ENCODE results near the gene HTATSF1. TPM values are rescaled to one million over a fixed set of nuclear protein-coding genes. Genes with fewer than 3 reads are reported as not detected.
A peak's percentile ranks its signal among the peaks of the same experiment; 100 is the strongest.

The HTATSF1 gene
- total RNA-seq, 6 donors from 2014 or later, result 22.8 to 56.4 (median 27.0) TPM

DNA sequence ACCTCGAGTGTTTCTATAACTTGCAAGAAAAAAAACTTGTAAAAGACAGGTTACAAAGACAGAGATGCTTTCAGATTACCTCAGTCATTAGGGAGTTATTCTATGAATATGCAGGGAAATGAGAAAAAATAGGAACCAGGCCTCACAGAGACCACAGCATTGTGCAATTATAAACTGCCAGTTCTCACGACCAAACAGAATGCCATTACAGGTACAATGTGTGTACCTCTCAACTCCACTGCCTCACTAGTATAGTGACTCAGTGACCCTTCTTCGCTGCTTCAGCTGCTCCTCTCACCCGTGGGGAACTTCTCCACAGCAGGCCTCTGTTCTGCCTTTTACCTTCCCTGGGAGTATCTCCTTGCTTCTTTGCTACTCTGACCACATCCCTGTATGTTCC is 2.3 kb upstream of the HTATSF1 start:
- ATAC-seq (ENCODE audit: low FRiP score in 2 of 2) (no peak), DNase-seq (no peak)
- no peak overlapping the region for H3K27ac ChIP-seq
- 60 to 82% methylated on average over 4 of the region's 4 CpGs for WGBS, 2 donors
- no peaks in the 10 kb centered on the region for H3K9me3 ChIP-seq
- peaks cover 0 to 18% (median 2%) of the 10 kb centered on the region in 4 donors for H3K4me1 ChIP-seq
- no peaks in the 10 kb centered on the region for H3K27me3 ChIP-seq
- no peak overlapping the region for H3K4me3 ChIP-seq
- TF ChIP-seq POLR2A (IDR thresholded peaks at IDR 0.05) (no peak), EP300 (IDR thresholded peaks at IDR 0.05) (no peak), POLR2AphosphoS5 (IDR thresholded peaks at IDR 0.05) (no peak)
- TF ChIP-seq, protein P1, sequence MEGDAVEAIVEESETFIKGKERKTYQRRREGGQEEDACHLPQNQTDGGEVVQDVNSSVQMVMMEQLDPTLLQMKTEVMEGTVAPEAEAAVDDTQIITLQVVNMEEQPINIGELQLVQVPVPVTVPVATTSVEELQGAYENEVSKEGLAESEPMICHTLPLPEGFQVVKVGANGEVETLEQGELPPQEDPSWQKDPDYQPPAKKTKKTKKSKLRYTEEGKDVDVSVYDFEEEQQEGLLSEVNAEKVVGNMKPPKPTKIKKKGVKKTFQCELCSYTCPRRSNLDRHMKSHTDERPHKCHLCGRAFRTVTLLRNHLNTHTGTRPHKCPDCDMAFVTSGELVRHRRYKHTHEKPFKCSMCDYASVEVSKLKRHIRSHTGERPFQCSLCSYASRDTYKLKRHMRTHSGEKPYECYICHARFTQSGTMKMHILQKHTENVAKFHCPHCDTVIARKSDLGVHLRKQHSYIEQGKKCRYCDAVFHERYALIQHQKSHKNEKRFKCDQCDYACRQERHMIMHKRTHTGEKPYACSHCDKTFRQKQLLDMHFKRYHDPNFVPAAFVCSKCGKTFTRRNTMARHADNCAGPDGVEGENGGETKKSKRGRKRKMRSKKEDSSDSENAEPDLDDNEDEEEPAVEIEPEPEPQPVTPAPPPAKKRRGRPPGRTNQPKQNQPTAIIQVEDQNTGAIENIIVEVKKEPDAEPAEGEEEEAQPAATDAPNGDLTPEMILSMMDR (IDR thresholded peaks at IDR 0.05), result no peak
- no peaks in the 10 kb centered on the region for H3K36me3 ChIP-seq

DNA sequence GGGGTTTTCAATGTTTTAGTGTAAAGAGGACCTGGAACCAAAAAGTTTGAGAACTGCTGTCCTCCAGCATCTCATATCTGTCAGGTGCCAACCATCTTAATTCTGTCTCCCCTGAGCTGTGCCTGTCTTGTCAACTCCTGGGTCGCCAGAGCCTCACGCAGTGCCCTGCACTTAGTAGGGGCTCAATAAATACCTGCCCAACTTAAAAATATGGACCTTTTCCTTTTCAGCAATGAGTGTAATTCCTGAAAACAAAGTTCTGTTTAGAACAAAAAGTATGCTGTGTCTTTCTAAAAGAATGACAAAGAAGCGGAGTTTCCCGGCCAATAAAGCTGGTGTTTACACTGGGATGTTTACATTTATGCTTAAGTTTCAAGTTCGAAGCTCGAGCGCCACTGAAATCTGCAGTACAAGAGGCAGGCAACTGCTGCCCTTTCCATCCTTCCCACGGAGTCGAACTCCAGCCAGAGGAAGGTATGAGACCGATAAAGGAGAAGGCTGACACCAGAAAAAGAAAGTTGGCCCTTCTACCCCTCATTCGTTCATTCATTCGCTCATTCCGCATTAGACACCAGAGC is 1.1 kb upstream of the HTATSF1 start:
- TF ChIP-seq POLR2A (IDR thresholded peaks at IDR 0.05), result peak in 1 of 4 donors; percentile 29
- TF ChIP-seq, protein P1 (IDR thresholded peaks at IDR 0.05), result no peak
- TF ChIP-seq EP300 (IDR thresholded peaks at IDR 0.05), result no peak
- no peak for ATAC-seq (ENCODE audit: low FRiP score in 2 of 2)
- Histone ChIP-seq H3K27ac (peak overlapping the region; percentile 90 to 95 (median 94)), H3K27me3 (no peaks in the 10 kb centered on the region), H3K4me3 (peak overlapping the region; percentile 5 to 80 (median 62)), H3K4me1 (peaks cover 0 to 18% (median 2%) of the 10 kb centered on the region in 4 donors), H3K9me3 (no peaks in the 10 kb centered on the region), H3K36me3 (peaks cover 0 to 4% (median 0%) of the 10 kb centered on the region in 4 donors)
- no peak for DNase-seq
- 2 to 51% methylated on average over 13 of the region's 13 CpGs for WGBS, 2 donors

DNA sequence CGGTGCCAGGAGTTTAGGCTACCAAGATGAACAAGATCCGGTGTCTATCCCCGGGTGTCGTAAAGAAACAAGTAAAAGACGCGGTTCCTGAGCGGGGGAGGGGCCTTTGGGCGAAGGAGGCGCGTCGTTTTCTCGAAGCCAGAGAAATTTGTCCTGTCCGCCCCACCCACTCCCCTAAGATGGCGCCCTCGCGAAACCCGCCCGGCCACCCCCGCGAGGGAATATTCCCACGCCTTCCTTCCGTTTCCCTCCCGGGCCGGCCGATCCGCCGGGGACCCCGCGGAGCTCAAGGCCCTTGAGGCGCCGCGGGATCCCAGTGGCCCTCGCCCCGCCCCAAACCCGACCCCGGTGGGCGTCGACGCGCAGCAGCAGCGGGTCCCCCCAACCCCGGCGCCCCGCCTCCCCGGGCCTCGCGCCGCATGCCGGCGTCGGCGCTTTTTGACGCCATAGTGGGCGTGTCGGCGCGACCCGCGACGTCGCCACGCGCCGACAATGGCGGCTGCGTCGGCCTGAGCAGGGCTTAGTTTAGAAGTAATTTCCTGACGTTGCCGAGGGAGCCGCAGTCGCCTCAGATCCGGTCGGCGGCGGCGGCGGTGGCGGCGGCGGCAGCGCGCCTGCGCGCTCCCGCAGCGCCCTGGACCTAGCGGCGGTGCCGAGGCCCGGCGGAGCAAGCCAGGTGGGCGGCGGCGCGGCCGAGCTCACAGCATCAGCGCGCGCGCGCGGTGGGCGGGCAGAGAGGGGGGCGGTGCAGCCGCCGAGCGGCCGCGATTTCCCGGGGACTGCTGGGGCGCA is 432 bp upstream of the HTATSF1 start:
- WGBS, 2 donors, result 0 to 53% methylated on average over 1 to 53 of the region's 111 CpGs
- DNase-seq, result peak; percentile 84 to 96
- TF ChIP-seq POLR2AphosphoS5 (IDR thresholded peaks at IDR 0.05), result no peak
- TF ChIP-seq POLR2A (IDR thresholded peaks at IDR 0.05), result peak in 1 of 4 donors; percentile 46
- TF ChIP-seq, protein P1 (IDR thresholded peaks at IDR 0.05), result peak in 2 of 6 experiments; percentile 8 to 22
- no peak for TF ChIP-seq EP300 (IDR thresholded peaks at IDR 0.05)

DNA sequence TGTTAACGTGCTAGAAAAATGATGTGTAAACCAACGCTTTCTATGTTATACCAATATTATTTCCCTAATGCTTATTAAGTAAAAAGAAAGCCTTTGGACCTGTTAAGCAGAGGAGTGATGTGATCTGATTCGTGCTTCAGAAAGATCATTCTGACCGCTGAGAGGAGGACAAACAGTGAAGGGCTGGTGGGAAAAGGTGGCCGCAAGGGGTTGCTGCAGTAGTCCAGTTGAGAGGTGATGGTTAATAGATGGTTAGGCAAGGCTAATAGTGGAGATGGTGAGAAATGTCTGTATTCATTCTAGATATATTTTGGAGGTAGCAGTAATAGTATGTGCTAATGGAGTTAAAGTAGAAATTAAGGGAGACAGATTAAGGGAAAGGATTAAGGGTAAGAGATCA is 21.7 kb downstream of the HTATSF1 start:
- Histone ChIP-seq H3K4me1 (no peaks in the 10 kb centered on the region), H3K4me3 (no peak overlapping the region), H3K9me3 (no peaks in the 10 kb centered on the region), H3K27ac (no peak overlapping the region), H3K36me3 (no peaks in the 10 kb centered on the region), H3K27me3 (no peaks in the 10 kb centered on the region)
- ATAC-seq (ENCODE audit: low FRiP score in 2 of 2) (no peak), DNase-seq (no peak)
- 58 to 71% methylated on average over 5 of the region's 5 CpGs for WGBS, 2 donors
- TF ChIP-seq POLR2AphosphoS5 (IDR thresholded peaks at IDR 0.05) (no peak), POLR2A (IDR thresholded peaks at IDR 0.05) (no peak), EP300 (IDR thresholded peaks at IDR 0.05) (no peak)
- TF ChIP-seq, protein P1 (IDR thresholded peaks at IDR 0.05), result no peak

More for the DNA sequence above, 432 bp upstream of the HTATSF1 start:
- Histone ChIP-seq H3K27ac (peak overlapping the region; percentile 90 to 95 (median 94)), H3K9me3 (no peaks in the 10 kb centered on the region), H3K27me3 (no peaks in the 10 kb centered on the region), H3K36me3 (peaks cover 0 to 9% (median 0%) of the 10 kb centered on the region in 4 donors), H3K4me3 (peak overlapping the region; percentile 38 to 80 (median 62)), H3K4me1 (peaks cover 0 to 18% (median 2%) of the 10 kb centered on the region in 4 donors)
- peak; percentile 88 to 96 for ATAC-seq (ENCODE audit: low FRiP score in 2 of 2)

Measured in upper lobe of left lung (tissue), 6 donors.